T47D (cell line): ENCODE data around the gene SFSWAP.
"Not testable (repeated sequence)": the region's sequence is repeated elsewhere in the genome, so short reads cannot be mapped to it uniquely, and the experiment has no call there.

Experiments
- DNase-seq, 2 experiments: peaks; one replicate each; pipeline versions ENCODE4 v3.0.0 to v3.0.0-alpha.2; 2011 to 2012; ENCODE audit warnings: low read depth in 1 of 2, low spot score in 1 of 2
- JUND ChIP-seq: IDR thresholded peaks from 2 replicates; pipeline ENCODE4 v1.6.1; 2012; ENCODE audit warnings: low read depth
- in situ Hi-C: cut with HindIII; loops from 2 replicates; pipeline ENCODE4 v1.10.0; 2016; ENCODE audit warnings: low sequenced_read_pairs, low pct_unique_long_range_greater_than_20kb

Gene SFSWAP

DNA sequence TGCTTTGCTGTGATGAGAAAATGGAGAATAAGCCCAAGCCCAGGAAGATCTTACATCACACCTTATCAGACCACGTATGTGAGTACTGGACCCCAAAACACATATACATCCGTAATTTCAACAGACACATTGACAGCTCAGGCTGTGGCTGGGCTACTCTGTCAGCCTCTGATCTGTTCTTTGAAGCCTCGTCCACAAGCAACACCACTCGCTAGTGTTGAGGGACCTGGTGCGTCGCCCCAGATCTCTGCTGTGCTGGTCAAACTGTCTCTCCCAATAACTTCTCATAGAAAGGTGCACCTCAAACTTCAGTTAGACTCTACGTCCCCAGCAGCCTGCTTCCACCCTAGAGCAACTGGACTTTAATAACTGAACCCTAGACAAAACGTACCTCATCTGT, 10.6 kb upstream of the SFSWAP start:
- in situ Hi-C loops: no loop called here
- no peak for TF ChIP-seq JUND
- no peak for DNase-seq

DNA sequence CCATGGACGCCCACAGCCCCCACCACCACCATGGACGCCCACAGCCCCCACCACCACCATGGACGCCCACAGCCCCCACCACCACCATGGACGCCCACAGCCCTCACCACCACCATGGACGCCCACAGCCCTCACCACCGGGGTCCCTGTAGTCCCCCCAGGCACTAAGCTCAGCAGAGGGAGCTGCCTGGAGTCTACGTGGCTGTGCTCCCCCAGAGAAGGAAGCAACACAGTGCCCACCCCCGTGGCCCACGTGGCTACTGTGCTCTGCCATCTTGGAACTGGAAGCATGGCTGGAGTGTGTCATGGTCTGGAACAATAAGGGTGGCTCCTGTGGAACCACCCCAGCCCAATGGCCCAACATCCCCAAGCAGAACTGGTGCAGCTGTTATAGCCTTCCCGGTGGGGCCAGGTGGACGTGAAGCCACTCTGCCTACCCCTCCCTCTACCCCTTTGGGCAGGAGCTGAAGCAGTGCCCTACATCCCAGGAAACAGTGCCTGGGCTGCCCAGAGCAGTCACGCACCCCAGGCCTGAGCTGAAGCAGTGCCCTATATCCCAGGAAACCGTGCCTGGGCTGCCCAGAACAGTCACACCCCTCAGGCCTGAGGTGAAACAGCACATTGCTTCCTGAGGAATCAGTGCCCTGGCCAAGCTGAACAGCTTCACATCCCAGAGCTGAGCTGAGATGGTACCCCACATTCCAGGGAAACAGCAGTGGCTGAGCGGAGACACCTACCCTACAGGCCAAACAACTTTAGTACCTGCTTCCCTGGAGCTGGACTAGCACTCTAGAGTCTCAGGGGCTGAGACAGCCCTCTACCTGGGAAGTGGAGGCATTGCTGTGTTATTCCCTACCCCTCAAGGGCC, 9.0 kb upstream of the SFSWAP start:
- peak in 1 of 2 experiments; percentile 41 for DNase-seq
- in situ Hi-C loops: no loop called here
- no peak for TF ChIP-seq JUND

DNA sequence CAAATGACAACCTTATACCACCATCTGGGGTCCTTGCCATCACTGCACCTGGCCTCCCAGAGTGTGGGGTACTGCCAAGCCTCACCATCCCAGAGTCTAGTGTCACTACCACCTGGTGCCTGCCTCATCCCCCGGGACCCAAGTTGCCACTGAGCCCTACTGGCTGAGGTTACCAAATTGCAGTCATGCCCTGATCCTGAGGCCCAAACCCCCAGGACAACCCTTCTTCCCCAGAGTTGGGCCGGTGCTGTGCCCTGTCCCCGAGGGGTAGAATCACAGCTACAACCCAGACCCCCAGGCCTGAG, 8.4 kb upstream of the SFSWAP start:
- no peak for DNase-seq
- in situ Hi-C loops: no loop called here
- TF ChIP-seq JUND: no peak

DNA sequence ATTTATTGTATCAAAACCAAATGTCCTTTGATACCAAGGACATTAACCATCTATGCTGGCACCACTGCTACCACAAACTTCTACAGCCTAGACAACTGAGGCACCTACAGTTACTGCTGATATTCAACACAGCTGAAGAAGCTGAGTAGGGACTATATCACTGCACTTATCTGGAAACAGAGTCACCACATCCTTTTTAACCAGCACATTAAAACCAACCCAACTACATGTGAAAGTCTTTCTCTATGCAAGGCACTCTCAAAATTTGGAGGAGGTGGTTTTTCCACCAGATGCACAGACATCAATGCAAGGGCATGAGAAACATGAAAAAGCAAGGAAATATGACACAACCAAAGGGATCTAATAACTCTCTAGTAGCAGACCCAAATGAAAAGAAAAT, 7.7 kb upstream of the SFSWAP start:
- no peak for TF ChIP-seq JUND
- DNase-seq: no peak
- in situ Hi-C loops: no loop called here

- DNase-seq: no peak
- in situ Hi-C loops: no loop called here
- TF ChIP-seq JUND: no peak
Observed at GRCh38 chr12:131704509-131704908, 6.4 kb upstream of the SFSWAP start.

DNA sequence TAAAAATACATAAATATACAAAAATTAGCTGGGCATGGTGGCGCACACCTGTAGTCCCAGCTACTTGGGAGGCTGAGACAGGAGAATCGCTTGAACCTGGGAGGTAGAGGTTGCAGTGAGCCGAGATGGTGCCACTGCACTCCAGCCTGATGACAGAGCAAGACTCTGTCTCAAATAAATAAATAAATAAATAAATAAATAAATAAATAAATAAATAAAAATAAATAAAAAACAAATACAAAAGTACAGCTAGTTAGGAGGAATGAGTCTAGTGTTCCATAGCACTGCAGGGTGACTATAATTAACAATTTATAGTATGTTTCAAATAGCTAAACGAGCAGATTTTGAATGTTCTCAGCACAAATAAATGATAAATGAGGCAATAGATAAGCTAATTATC, 4.2 kb upstream of the SFSWAP start:
- in situ Hi-C loops, DNase-seq: not testable (repeated sequence)

GRCh38 chr12:131709226-131709625, 1.7 kb upstream of the SFSWAP start:
- in situ Hi-C loops: no loop called here
- no peak for TF ChIP-seq JUND
- no peak for DNase-seq

GRCh38 chr12:131711551-131712205, 788 bp downstream of the SFSWAP start:
- no peak for TF ChIP-seq JUND
- in situ Hi-C loops: no loop called here
- no peak for DNase-seq

- no peak for DNase-seq
- TF ChIP-seq JUND: no peak
- in situ Hi-C loops: no loop called here
Observed at GRCh38 chr12:131713349-131713748, 2.5 kb downstream of the SFSWAP start.

- in situ Hi-C loops: no loop called here
Observed at GRCh38 chr12:131714759-131715158, 3.9 kb downstream of the SFSWAP start.

DNA sequence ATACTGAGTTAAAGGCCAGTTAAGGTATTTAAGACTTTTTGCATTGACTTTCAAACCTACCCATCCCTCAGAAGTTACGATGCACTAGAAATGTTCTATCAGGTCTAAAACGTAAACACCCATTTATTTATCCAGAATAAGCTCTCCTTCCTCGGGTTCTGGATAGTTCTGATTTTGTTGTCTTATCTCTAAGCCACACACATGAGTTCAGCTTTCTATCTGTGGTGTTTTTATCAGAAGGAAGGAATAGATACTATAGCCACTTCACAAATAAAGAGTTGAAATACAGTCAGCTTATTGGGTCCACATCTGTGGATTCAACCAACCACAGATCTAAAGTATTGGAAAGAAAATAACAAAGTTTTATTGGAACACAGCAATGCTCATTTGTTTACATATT, 5.4 kb downstream of the SFSWAP start:
- TF ChIP-seq JUND: no peak
- no peak for DNase-seq
- in situ Hi-C loops: no loop called here

More at GRCh38 chr12:131714759-131715158, 3.9 kb downstream of the SFSWAP start:
- no peak for TF ChIP-seq JUND
- no peak for DNase-seq

- no peak for TF ChIP-seq JUND
- DNase-seq: no peak
- in situ Hi-C loops: no loop called here
Observed at GRCh38 chr12:131720241-131720640, 9.4 kb downstream of the SFSWAP start.

DNA sequence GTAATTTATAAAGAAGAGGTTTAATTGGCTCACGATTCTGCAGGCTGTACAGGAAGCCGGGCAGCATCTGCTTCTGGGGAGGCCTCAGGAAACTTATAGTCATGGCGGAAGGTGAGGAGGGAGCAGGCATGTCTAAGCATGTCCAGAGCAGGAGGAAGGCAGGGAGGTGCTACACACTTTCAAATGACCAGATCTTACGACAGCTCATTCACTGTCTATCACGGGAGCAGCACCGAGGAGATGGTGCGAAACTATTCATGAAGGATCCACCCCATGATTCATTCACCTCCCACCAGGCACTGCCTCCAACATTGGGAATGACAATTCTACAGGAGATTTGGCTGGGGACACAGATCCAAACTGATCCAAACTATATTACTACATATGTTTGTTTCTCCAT, 10.0 kb downstream of the SFSWAP start:
- in situ Hi-C loops: no loop called here
- no peak for TF ChIP-seq JUND
- DNase-seq: no peak
